ENCODE results near the gene FAM89B.

Gene FAM89B

DNA sequence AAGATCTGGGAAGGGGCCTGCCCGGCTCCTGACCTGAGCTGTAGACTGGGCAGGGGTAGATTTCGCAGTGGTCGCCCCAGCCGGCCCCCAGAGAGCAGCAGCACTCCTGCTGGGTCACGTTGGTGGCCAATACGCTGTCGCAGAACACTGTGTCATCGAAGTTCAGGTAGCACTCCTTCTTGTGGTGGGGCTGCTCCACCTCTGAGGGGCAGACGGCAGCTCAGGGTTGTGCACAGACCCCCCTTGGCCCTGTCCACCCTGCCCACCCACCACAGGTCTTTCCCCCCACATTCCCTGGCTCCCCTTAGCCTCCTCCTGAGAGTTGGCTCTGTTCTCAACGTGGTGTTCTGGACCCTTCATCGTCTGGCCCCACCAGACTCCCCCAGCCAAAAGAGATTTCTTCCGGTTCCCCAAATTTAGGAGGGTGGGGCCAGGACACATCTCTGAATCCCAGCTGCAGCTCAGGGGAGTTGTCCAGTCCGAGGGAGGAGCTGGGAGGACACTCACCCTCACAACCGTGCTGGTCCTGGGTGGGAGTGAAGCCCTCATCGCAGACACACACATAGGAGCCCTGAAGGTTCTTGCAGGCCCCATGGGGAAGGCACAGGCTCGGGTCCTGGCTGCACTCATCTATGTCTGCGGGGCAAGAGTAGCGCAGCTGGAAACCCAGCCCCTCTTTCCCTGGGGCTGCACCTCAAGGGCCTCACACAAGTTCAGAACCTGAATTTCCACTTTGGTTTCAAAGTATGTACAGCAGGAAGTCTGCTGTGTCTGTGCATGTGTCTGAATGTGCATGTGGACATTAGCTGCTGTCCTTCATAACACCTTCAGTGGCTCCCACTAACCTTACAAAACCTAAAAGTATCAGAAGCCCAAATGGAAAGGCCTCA lies 31.0 kb upstream of the FAM89B start:
- peaks cover 24 to 26% of the 10 kb centered on the region in 2 experiments for H3K36me3 ChIP-seq (ENCODE audit: control insufficient read depth in 1 of 2, insufficient read depth in 2 of 2, low read length in 2 of 2)
- H3K4me1 ChIP-seq (ENCODE audit: control insufficient read depth in 1 of 2, insufficient read depth in 2 of 2, low read length in 2 of 2) = peaks cover 23 to 32% of the 10 kb centered on the region in 2 experiments
- H3K27me3 ChIP-seq (ENCODE audit: insufficient read depth, low read length) = peaks cover 4% of the 10 kb centered on the region
- H2AK5ac ChIP-seq (ENCODE audit: low read length) = peak overlapping the region; percentile 69
- no peak overlapping the region for H3K4me3 ChIP-seq (ENCODE audit: low read depth, low read length)
- H2BK12ac ChIP-seq (ENCODE audit: low read length) = peak overlapping the region; percentile 76
- peak overlapping the region; percentile 65 for H2BK120ac ChIP-seq (ENCODE audit: insufficient read depth, low read length, poor library complexity)
- H4K91ac ChIP-seq (ENCODE audit: low read depth, low read length) = peak overlapping the region; percentile 88
- H3K9ac ChIP-seq (ENCODE audit: low read length) = no peak overlapping the region
- H4K12ac ChIP-seq (ENCODE audit: low read depth, low read length) = peak overlapping the region; percentile 10
- H3K23ac ChIP-seq (ENCODE audit: low read length) = no peak overlapping the region
- H3K4ac ChIP-seq (ENCODE audit: low read depth, low read length) = peak overlapping the region; percentile 12
- H3K79me2 ChIP-seq (ENCODE audit: control insufficient read depth, insufficient read depth, low read length, poor library complexity) = peaks cover 3% of the 10 kb centered on the region
- WGBS (ENCODE audit: extremely low coverage, insufficient coverage, insufficient read length) = no CpG with 5 or more reads among the region's 18 CpGs
- H3K4me2 ChIP-seq (ENCODE audit: low read length) = peak overlapping the region; percentile 68
- peak overlapping the region; percentile 34 for H2BK5ac ChIP-seq (ENCODE audit: low read depth, low read length, poor library complexity)
- H3K9me3 ChIP-seq (ENCODE audit: insufficient read depth, low read depth, low read length) = peaks cover 2% of the 10 kb centered on the region
- peak overlapping the region; percentile 55 for H3K27ac ChIP-seq (ENCODE audit: low read depth, low read length)
- peak overlapping the region; percentile 87 for H4K8ac ChIP-seq (ENCODE audit: low read depth, low read length)
- DNase-seq = peak; percentile 78 to 91
- H3K14ac ChIP-seq (ENCODE audit: low read length) = peak overlapping the region; percentile 58
- peak overlapping the region; percentile 64 for H2AFZ ChIP-seq (ENCODE audit: insufficient read depth, low read length, poor library complexity)
- H3K18ac ChIP-seq (ENCODE audit: low read length) = peak overlapping the region; percentile 76
- H3K79me1 ChIP-seq (ENCODE audit: low read length) = peaks cover 18% of the 10 kb centered on the region

DNA sequence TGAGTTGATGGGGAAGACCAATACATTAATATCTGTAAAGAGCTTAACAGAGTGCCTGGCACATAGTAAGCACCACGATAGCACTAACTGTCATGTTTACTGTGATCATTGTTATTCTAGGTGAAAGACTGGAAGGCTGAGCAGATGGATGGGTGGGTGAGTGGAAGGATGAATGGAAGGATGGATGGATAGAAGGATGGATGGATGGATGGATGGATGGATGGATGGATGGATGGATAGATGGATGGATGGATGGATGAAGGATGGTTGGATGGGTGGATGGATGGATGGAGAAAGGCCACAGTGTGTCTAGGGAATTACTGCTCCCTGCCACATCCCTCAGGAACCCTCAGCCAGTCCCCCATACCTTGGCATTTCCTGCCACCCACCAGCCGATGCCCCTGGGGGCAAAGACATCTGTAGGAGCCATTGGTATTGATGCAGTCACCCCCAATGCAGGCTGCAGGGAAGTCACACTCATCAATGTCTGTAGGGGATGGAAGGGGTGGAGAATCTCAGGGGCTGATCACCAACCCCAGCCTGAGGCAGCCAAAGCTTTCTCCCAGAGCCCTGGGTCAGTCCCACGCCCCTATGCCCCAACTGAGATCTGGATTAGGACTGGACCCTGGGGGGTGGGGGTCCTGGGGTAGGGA lies 29.5 kb upstream of the FAM89B start:
- peaks cover 3% of the 10 kb centered on the region for H3K79me2 ChIP-seq (ENCODE audit: control insufficient read depth, insufficient read depth, low read length, poor library complexity)
- H3K9me3 ChIP-seq (ENCODE audit: insufficient read depth, low read depth, low read length) = peaks cover 2% of the 10 kb centered on the region

DNA sequence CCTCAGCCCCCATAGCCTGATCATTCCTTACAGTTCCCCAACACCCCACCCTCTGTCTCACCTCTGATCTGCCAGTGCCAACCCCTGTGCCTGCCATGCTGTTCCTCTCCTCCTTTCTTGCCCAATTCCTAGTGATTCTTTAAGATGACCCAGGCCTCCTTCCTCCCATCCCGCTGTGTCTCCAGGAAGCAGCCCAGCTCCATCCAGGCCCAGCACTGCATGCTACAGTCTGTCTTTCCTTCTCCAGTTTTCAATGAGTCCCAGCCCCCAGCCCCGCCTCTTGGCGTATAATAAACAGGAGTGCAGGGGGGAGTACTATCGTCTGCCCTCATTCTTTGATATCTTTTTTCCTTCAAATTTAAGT lies 26.5 kb upstream of the FAM89B start:
- Histone ChIP-seq H3K79me1 (ENCODE audit: low read length) (peaks cover 9% of the 10 kb centered on the region), H3K4me3 (ENCODE audit: low read depth, low read length) (no peak overlapping the region), H3K23ac (ENCODE audit: low read length) (no peak overlapping the region), H3K4ac (ENCODE audit: low read depth, low read length) (no peak overlapping the region), H3K79me2 (ENCODE audit: control insufficient read depth, insufficient read depth, low read length, poor library complexity) (peaks cover 3% of the 10 kb centered on the region), H3K36me3 (ENCODE audit: control insufficient read depth in 1 of 2, insufficient read depth in 2 of 2, low read length in 2 of 2) (no peaks in the 10 kb centered on the region), H2BK120ac (ENCODE audit: insufficient read depth, low read length, poor library complexity) (no peak overlapping the region), H2AK5ac (ENCODE audit: low read length) (no peak overlapping the region), H2BK12ac (ENCODE audit: low read length) (no peak overlapping the region), H3K27me3 (ENCODE audit: insufficient read depth, low read length) (peaks cover 9% of the 10 kb centered on the region), H4K91ac (ENCODE audit: low read depth, low read length) (no peak overlapping the region), H3K4me2 (ENCODE audit: low read length) (no peak overlapping the region), H2AFZ (ENCODE audit: insufficient read depth, low read length, poor library complexity) (no peak overlapping the region), H3K9me3 (ENCODE audit: insufficient read depth, low read depth, low read length) (no peaks in the 10 kb centered on the region), H3K9ac (ENCODE audit: low read length) (no peak overlapping the region), H4K8ac (ENCODE audit: low read depth, low read length) (no peak overlapping the region), H3K4me1 (ENCODE audit: control insufficient read depth in 1 of 2, insufficient read depth in 2 of 2, low read length in 2 of 2) (peaks cover 16 to 17% of the 10 kb centered on the region in 2 experiments), H3K18ac (ENCODE audit: low read length) (no peak overlapping the region), H3K27ac (ENCODE audit: low read depth, low read length) (no peak overlapping the region), H2BK5ac (ENCODE audit: low read depth, low read length, poor library complexity) (no peak overlapping the region), H3K14ac (ENCODE audit: low read length) (no peak overlapping the region), H4K12ac (ENCODE audit: low read depth, low read length) (no peak overlapping the region)
- DNase-seq = no peak
- WGBS (ENCODE audit: extremely low coverage, insufficient coverage, insufficient read length) = no CpG with 5 or more reads among the region's 4 CpGs

More for the DNA sequence above, 29.5 kb upstream of the FAM89B start:
- Histone ChIP-seq H2BK12ac (ENCODE audit: low read length) (no peak overlapping the region), H2AFZ (ENCODE audit: insufficient read depth, low read length, poor library complexity) (no peak overlapping the region), H4K91ac (ENCODE audit: low read depth, low read length) (no peak overlapping the region), H2BK5ac (ENCODE audit: low read depth, low read length, poor library complexity) (no peak overlapping the region), H3K27ac (ENCODE audit: low read depth, low read length) (no peak overlapping the region), H3K4me1 (ENCODE audit: control insufficient read depth in 1 of 2, insufficient read depth in 2 of 2, low read length in 2 of 2) (peaks cover 24 to 34% of the 10 kb centered on the region in 2 experiments), H4K8ac (ENCODE audit: low read depth, low read length) (no peak overlapping the region), H3K14ac (ENCODE audit: low read length) (no peak overlapping the region), H3K79me1 (ENCODE audit: low read length) (peaks cover 18% of the 10 kb centered on the region), H2BK120ac (ENCODE audit: insufficient read depth, low read length, poor library complexity) (no peak overlapping the region), H3K4me3 (ENCODE audit: low read depth, low read length) (no peak overlapping the region), H3K36me3 (ENCODE audit: control insufficient read depth in 1 of 2, insufficient read depth in 2 of 2, low read length in 2 of 2) (peaks cover 9 to 11% of the 10 kb centered on the region in 2 experiments), H3K23ac (ENCODE audit: low read length) (no peak overlapping the region), H4K12ac (ENCODE audit: low read depth, low read length) (no peak overlapping the region), H3K9ac (ENCODE audit: low read length) (no peak overlapping the region), H3K18ac (ENCODE audit: low read length) (no peak overlapping the region), H3K4ac (ENCODE audit: low read depth, low read length) (no peak overlapping the region), H3K4me2 (ENCODE audit: low read length) (no peak overlapping the region), H2AK5ac (ENCODE audit: low read length) (no peak overlapping the region), H3K27me3 (ENCODE audit: insufficient read depth, low read length) (peaks cover 10% of the 10 kb centered on the region)
- DNase-seq = no peak
- WGBS (ENCODE audit: extremely low coverage, insufficient coverage, insufficient read length) = no CpG with 5 or more reads among the region's 3 CpGs

GRCh38 chr11:65546217-65546958 lies 25.9 kb upstream of the FAM89B start:
- Histone ChIP-seq H3K27ac (ENCODE audit: low read depth, low read length) (no peak overlapping the region), H3K18ac (ENCODE audit: low read length) (no peak overlapping the region), H3K36me3 (ENCODE audit: control insufficient read depth in 1 of 2, insufficient read depth in 2 of 2, low read length in 2 of 2) (no peaks in the 10 kb centered on the region), H2BK12ac (ENCODE audit: low read length) (no peak overlapping the region), H3K4me2 (ENCODE audit: low read length) (peak overlapping the region; percentile 63), H2AK5ac (ENCODE audit: low read length) (no peak overlapping the region), H3K9ac (ENCODE audit: low read length) (no peak overlapping the region), H3K9me3 (ENCODE audit: insufficient read depth, low read depth, low read length) (no peaks in the 10 kb centered on the region), H3K4ac (ENCODE audit: low read depth, low read length) (no peak overlapping the region), H2BK5ac (ENCODE audit: low read depth, low read length, poor library complexity) (no peak overlapping the region), H4K91ac (ENCODE audit: low read depth, low read length) (peak overlapping the region; percentile 42), H3K79me1 (ENCODE audit: low read length) (peaks cover 4% of the 10 kb centered on the region), H2BK120ac (ENCODE audit: insufficient read depth, low read length, poor library complexity) (peak overlapping the region; percentile 14), H3K4me3 (ENCODE audit: low read depth, low read length) (peak overlapping the region; percentile 19), H3K4me1 (ENCODE audit: control insufficient read depth in 1 of 2, insufficient read depth in 2 of 2, low read length in 2 of 2) (peaks cover 15 to 16% of the 10 kb centered on the region in 2 experiments), H2AFZ (ENCODE audit: insufficient read depth, low read length, poor library complexity) (peak overlapping the region; percentile 20), H3K14ac (ENCODE audit: low read length) (peak overlapping the region; percentile 39), H4K8ac (ENCODE audit: low read depth, low read length) (peak overlapping the region; percentile 31), H4K12ac (ENCODE audit: low read depth, low read length) (peak overlapping the region; percentile 8), H3K23ac (ENCODE audit: low read length) (no peak overlapping the region), H3K79me2 (ENCODE audit: control insufficient read depth, insufficient read depth, low read length, poor library complexity) (no peaks in the 10 kb centered on the region), H3K27me3 (ENCODE audit: insufficient read depth, low read length) (peaks cover 9% of the 10 kb centered on the region)
- peak; percentile 77 to 85 for DNase-seq
- WGBS (ENCODE audit: extremely low coverage, insufficient coverage, insufficient read length) = no CpG with 5 or more reads among the region's 64 CpGs

Measured in trophoblast cell (in vitro differentiated cells and primary cell).